ENCODE measurements around the gene BRD3. TPM values are rescaled to one million over a fixed set of nuclear protein-coding genes. Genes with fewer than 3 reads are reported as not detected.

Gene BRD3
- total RNA-seq, 1 experiment from 2014 or later = 57.5 TPM

DNA sequence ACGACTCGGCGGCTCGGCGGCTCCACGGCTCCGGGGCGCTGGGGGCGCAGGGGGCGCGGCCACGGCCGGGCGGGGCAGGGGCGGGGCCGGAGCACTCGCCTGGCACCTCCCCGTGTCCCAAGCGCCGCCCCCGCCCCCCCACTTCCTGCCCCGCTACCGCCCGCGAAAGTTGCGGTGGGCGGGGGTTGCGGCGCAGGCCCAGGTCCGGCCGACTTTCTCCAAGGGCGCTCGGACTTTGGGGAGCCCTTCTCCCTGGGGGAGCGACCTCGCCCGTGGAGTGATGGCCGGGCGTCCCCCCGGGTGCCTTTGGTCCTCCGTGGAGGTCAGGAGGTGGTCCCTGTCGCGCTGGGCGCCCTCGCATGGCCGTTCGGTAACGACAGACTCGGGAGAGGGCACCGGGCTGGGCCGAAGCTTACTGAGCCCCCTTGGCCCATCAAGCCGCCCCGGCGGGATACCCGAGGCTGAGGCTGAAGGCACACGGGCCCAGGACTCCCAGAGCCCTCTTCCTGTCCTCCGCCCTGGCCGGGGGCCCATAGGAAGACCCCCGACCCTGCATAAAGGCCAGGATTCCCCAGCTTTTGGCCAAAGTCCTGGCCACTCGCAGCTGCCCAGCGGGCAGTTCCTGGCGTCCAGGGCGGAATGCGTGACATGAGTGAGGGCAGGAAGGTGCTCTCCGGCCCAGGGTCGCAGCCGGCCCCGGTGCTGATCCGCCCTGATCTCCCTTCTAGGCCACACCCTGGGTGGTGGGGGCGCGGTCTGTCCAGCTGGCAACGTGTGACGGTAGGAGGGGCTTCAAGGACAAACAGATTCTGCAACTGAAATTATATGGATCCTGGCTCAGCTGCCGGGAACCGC is 74.8 kb downstream of the BRD3 start:
- Mint-ChIP-seq H3K4me1 (ENCODE audit: low read depth, unreplicated experiment) (no peaks in the 10 kb centered on the region), H3K27me3 (ENCODE audit: insufficient read depth, unreplicated experiment) (no peaks in the 10 kb centered on the region), H3K4me3 (ENCODE audit: unreplicated experiment) (peak overlapping the region; percentile 95), H3K9me3 (ENCODE audit: unreplicated experiment) (no peaks in the 10 kb centered on the region), H3K36me3 (ENCODE audit: insufficient read depth, unreplicated experiment) (peaks cover 11% of the 10 kb centered on the region), H3K27ac (ENCODE audit: unreplicated experiment) (no peak overlapping the region)
- Histone ChIP-seq H3K4me3 (ENCODE audit: low read depth, low read length) (peak overlapping the region; percentile 75), H3K4me1 (peaks cover 23% of the 10 kb centered on the region), H3K9me3 (no peaks in the 10 kb centered on the region), H3K27me3 (replicated peaks; ENCODE audit: control insufficient read depth, insufficient read depth, low read length) (no peaks in the 10 kb centered on the region), H3K36me3 (ENCODE audit: control insufficient read depth, insufficient read depth, low read length) (no peaks in the 10 kb centered on the region; the same call in 1 of the 2 replicates)
- ChIA-PET CTCF (interaction anchor here (0.8 to 4.3 kb wide), 6 partner anchors 13 to 250 kb away, joined by 3 to 31 read pairs (median 4); no protein-coding TSS in a partner anchor), POLR2A (no interaction called here)
- DNase-seq = peak; percentile 79 to 88
- BruUV-seq (replicated peaks) = no TSS peak
- intact Hi-C loops (cut with micrococcal nuclease; ENCODE audit: unreplicated experiment) = loop anchor here (5.0 kb wide), 1 partner anchor 71 kb away; no protein-coding TSS in a partner anchor
- TF ChIP-seq, protein P1, sequence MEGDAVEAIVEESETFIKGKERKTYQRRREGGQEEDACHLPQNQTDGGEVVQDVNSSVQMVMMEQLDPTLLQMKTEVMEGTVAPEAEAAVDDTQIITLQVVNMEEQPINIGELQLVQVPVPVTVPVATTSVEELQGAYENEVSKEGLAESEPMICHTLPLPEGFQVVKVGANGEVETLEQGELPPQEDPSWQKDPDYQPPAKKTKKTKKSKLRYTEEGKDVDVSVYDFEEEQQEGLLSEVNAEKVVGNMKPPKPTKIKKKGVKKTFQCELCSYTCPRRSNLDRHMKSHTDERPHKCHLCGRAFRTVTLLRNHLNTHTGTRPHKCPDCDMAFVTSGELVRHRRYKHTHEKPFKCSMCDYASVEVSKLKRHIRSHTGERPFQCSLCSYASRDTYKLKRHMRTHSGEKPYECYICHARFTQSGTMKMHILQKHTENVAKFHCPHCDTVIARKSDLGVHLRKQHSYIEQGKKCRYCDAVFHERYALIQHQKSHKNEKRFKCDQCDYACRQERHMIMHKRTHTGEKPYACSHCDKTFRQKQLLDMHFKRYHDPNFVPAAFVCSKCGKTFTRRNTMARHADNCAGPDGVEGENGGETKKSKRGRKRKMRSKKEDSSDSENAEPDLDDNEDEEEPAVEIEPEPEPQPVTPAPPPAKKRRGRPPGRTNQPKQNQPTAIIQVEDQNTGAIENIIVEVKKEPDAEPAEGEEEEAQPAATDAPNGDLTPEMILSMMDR (IDR thresholded peaks at IDR 0.05; ENCODE audit: insufficient read depth in 1 of 2, low read depth in 1 of 2, low read length in 1 of 2, severe bottlenecking in 1 of 2, unreplicated experiment in 1 of 2) = peak; percentile 29 to 32

GRCh38 chr9:133991964-133992779 is 75.7 kb downstream of the BRD3 start, which contains the start of gene VAV2:
TSS of gene VAV2 (minus strand) at chr9:133992324. CDS start at chr9:133992278, 46 bp downstream.
- Mint-ChIP-seq H3K27ac (ENCODE audit: unreplicated experiment) (peak within 1 kb of the TSS; percentile 95), H3K27me3 (ENCODE audit: insufficient read depth, unreplicated experiment) (no peaks in the 10 kb centered on the region), H3K9me3 (ENCODE audit: unreplicated experiment) (no peaks in the 10 kb centered on the region), H3K36me3 (ENCODE audit: insufficient read depth, unreplicated experiment) (peaks cover 11% of the 10 kb centered on the region), H3K4me1 (ENCODE audit: low read depth, unreplicated experiment) (peaks cover 2% of the 10 kb centered on the region), H3K4me3 (ENCODE audit: unreplicated experiment) (peak within 1 kb of the TSS; percentile 95)
- Histone ChIP-seq H3K9me3 (no peaks in the 10 kb centered on the region), H3K4me3 (ENCODE audit: low read depth, low read length) (peak within 1 kb of the TSS; percentile 75), H3K27me3 (replicated peaks; ENCODE audit: control insufficient read depth, insufficient read depth, low read length) (no peaks in the 10 kb centered on the region), H3K36me3 (ENCODE audit: control insufficient read depth, insufficient read depth, low read length) (no peaks in the 10 kb centered on the region; the same call in 1 of the 2 replicates), H3K4me1 (peaks cover 23% of the 10 kb centered on the region)
- intact Hi-C loops (cut with micrococcal nuclease; ENCODE audit: unreplicated experiment) = loop anchor here (2.0 to 5.0 kb wide), 3 partner anchors 70 to 135 kb away; no protein-coding TSS in a partner anchor
- CTCF ChIA-PET = interaction anchor here (4.3 kb wide), 1 partner anchor 210 kb away, joined by 31 read pairs; no protein-coding TSS in a partner anchor
- BruUV-seq (replicated peaks) = no TSS peak
- TF ChIP-seq, protein P1 (IDR thresholded peaks at IDR 0.05; ENCODE audit: insufficient read depth in 1 of 2, low read depth in 1 of 2, low read length in 1 of 2, severe bottlenecking in 1 of 2, unreplicated experiment in 1 of 2) = no peak
- DNase-seq = peak; percentile 76 to 79
- POLR2A ChIA-PET = no interaction called here
